K562 (cell line): ENCODE results near the gene EEA1.

Experiments used
- CAMTA2 ChIP-seq: fragments of 250-450 bp; sonication (Bioruptor Pico); conservative IDR thresholded peaks from 2 replicates; pipeline ENCODE4 v1.5.1; 2022
- CHD4 ChIP-seq: fragments of 200-600 bp; sonication (generic); IDR thresholded peaks from 3 replicates; pipeline ENCODE4 v1.6.1; 2012; ENCODE audit warnings: low read depth, mild to moderate bottlenecking, mixed read lengths, low read length, inconsistent platforms; ENCODE audit not compliant: insufficient read depth, insufficient replicate concordance, poor library complexity, severe bottlenecking
- FOXK1 ChIP-seq: sonication (generic); formaldehyde crosslinking; IDR thresholded peaks from 2 replicates; pipeline ENCODE4 v1.8.0; 2022; ENCODE audit warnings: missing genetic modification reagents, mild to moderate bottlenecking, borderline replicate concordance
- HDAC1 ChIP-seq, 2 experiments: fragments of 450-650 bp; IDR thresholded peaks; 2 replicates each; pipeline ENCODE4 v1.6.1; 2016 to 2017; ENCODE audit warnings: inconsistent platforms in 1 of 2, mild to moderate bottlenecking in 1 of 2, moderate library complexity in 1 of 2
- ILK ChIP-seq: fragments of 450-650 bp; IDR thresholded peaks from 2 replicates; pipeline ENCODE4 v1.6.1; 2016; ENCODE audit warnings: missing genetic modification characterization, low read depth, mild to moderate bottlenecking, missing compliant biosample characterization, moderate library complexity, borderline replicate concordance
- SFPQ ChIP-seq: fragments of 200-400 bp; formaldehyde crosslinking; IDR thresholded peaks from 2 replicates; pipeline ENCODE4 v1.6.1; 2017; ENCODE audit warnings: mild to moderate bottlenecking, low read depth, low read length, moderate library complexity
- YY1 ChIP-seq, 3 experiments: IDR thresholded peaks; 2 replicates each; pipeline ENCODE4 v1.6.1; 2011; ENCODE audit warnings: low read length in 2 of 3, mild to moderate bottlenecking in 2 of 3, moderate library complexity in 2 of 3, borderline replicate concordance in 1 of 3, control low read depth in 1 of 3, low read depth in 1 of 3; ENCODE audit not compliant: insufficient read depth in 3 of 3, insufficient replicate concordance in 2 of 3, control insufficient read depth in 1 of 3, insufficient read length in 1 of 3; ENCODE audit errors: extremely low read depth in 1 of 3
- ZBTB33 ChIP-seq: sonication (generic); formaldehyde crosslinking; IDR thresholded peaks from 2 replicates; pipeline ENCODE4 v1.8.1; 2023; ENCODE audit warnings: mild to moderate bottlenecking, missing genetic modification reagents
- ZBTB8A ChIP-seq: fragments of 450-650 bp; IDR thresholded peaks from 2 replicates; pipeline ENCODE4 v1.6.1; 2018; ENCODE audit warnings: mild to moderate bottlenecking, moderate library complexity; ENCODE audit not compliant: partially characterized antibody
- TF ChIP-seq, protein P1 (sequence below): fragments of 250-450 bp; sonication (Bioruptor Pico); IDR thresholded peaks from 2 replicates; pipeline ENCODE4 v1.4.0; 2020; ENCODE audit warnings: mild to moderate bottlenecking, moderate library complexity
- TF ChIP-seq, protein P2 (sequence below), 3 experiments: IDR thresholded peaks in 2 of 3; conservative IDR thresholded peaks in 1 of 3; 2 replicates each; pipeline ENCODE4 v1.5.1; 2011 to 2012; ENCODE audit warnings: low read length in 3 of 3, mild to moderate bottlenecking in 3 of 3, control low read depth in 2 of 3, improper control_type of control experiment in 1 of 3, inconsistent platforms in 1 of 3, low read depth in 1 of 3, mixed read lengths in 1 of 3, moderate library complexity in 1 of 3; ENCODE audit not compliant: insufficient read depth in 2 of 3
- TF ChIP-seq, protein P3 (sequence below): sonication (generic); formaldehyde crosslinking; IDR thresholded peaks from 2 replicates; pipeline ENCODE4 v1.9.0; 2022; ENCODE audit warnings: mild to moderate bottlenecking, missing genetic modification reagents

GRCh38 chr12:92848740-92849139 lies 80.4 kb downstream of the EEA1 start:
- TF ChIP-seq FOXK1 (CRISPR knock-in tag) (no peak), CHD4 (no peak), CAMTA2 (CRISPR knock-in tag) (no peak), ZBTB8A (no peak), SFPQ (no peak), YY1 (IDR thresholded peaks at IDR 0.05; ENCODE audit: borderline replicate concordance in 1 of 3, control insufficient read depth in 1 of 3, extremely low read depth in 1 of 3, insufficient read depth in 3 of 3, insufficient read length in 1 of 3, insufficient replicate concordance in 2 of 3, low read depth in 1 of 3, low read length in 2 of 3) (no peak), HDAC1 (IDR thresholded peaks at IDR 0.05) (no peak), ZBTB33 (CRISPR knock-in tag) (no peak), ILK (tag) (no peak)
- TF ChIP-seq, protein P1, sequence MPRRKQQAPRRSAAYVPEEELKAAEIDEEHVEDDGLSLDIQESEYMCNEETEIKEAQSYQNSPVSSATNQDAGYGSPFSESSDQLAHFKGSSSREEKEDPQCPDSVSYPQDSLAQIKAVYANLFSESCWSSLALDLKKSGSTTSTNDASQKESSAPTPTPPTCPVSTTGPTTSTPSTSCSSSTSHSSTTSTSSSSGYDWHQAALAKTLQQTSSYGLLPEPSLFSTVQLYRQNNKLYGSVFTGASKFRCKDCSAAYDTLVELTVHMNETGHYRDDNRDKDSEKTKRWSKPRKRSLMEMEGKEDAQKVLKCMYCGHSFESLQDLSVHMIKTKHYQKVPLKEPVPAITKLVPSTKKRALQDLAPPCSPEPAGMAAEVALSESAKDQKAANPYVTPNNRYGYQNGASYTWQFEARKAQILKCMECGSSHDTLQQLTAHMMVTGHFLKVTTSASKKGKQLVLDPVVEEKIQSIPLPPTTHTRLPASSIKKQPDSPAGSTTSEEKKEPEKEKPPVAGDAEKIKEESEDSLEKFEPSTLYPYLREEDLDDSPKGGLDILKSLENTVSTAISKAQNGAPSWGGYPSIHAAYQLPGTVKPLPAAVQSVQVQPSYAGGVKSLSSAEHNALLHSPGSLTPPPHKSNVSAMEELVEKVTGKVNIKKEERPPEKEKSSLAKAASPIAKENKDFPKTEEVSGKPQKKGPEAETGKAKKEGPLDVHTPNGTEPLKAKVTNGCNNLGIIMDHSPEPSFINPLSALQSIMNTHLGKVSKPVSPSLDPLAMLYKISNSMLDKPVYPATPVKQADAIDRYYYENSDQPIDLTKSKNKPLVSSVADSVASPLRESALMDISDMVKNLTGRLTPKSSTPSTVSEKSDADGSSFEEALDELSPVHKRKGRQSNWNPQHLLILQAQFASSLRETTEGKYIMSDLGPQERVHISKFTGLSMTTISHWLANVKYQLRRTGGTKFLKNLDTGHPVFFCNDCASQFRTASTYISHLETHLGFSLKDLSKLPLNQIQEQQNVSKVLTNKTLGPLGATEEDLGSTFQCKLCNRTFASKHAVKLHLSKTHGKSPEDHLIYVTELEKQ (CRISPR knock-in tag), result no peak
- TF ChIP-seq, protein P2, sequence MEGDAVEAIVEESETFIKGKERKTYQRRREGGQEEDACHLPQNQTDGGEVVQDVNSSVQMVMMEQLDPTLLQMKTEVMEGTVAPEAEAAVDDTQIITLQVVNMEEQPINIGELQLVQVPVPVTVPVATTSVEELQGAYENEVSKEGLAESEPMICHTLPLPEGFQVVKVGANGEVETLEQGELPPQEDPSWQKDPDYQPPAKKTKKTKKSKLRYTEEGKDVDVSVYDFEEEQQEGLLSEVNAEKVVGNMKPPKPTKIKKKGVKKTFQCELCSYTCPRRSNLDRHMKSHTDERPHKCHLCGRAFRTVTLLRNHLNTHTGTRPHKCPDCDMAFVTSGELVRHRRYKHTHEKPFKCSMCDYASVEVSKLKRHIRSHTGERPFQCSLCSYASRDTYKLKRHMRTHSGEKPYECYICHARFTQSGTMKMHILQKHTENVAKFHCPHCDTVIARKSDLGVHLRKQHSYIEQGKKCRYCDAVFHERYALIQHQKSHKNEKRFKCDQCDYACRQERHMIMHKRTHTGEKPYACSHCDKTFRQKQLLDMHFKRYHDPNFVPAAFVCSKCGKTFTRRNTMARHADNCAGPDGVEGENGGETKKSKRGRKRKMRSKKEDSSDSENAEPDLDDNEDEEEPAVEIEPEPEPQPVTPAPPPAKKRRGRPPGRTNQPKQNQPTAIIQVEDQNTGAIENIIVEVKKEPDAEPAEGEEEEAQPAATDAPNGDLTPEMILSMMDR (IDR thresholded peaks at IDR 0.05 in 2 of 3, conservative IDR thresholded peaks at IDR 0.05 in 1 of 3; ENCODE audit: insufficient read depth in 2 of 3, low read depth in 1 of 3, low read length in 3 of 3), result no peak
- TF ChIP-seq, protein P3, sequence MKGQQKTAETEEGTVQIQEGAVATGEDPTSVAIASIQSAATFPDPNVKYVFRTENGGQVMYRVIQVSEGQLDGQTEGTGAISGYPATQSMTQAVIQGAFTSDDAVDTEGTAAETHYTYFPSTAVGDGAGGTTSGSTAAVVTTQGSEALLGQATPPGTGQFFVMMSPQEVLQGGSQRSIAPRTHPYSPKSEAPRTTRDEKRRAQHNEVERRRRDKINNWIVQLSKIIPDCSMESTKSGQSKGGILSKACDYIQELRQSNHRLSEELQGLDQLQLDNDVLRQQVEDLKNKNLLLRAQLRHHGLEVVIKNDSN (CRISPR knock-in tag), result no peak
